Nephron (organoid): Measurements from ENCODE around the gene PGA4.

ENCODE experiments used
- H3K27ac Mint-ChIP-seq, 3 experiments: 2 replicates each; pipeline ENCODE4 v1.8.0; 2020; ENCODE audit warnings: mixed read lengths in 3 of 3, mild to moderate bottlenecking in 2 of 3, moderate library complexity in 1 of 3
- H3K27me3 Mint-ChIP-seq: 2 replicates; pipeline ENCODE4 v1.8.0; 2021; ENCODE audit warnings: low read depth, mild to moderate bottlenecking, moderate library complexity, mixed read lengths
- H3K36me3 Mint-ChIP-seq: 2 replicates; pipeline ENCODE4 v1.8.0; 2020; ENCODE audit warnings: low read depth, mixed read lengths
- H3K4me1 Mint-ChIP-seq: 2 replicates; pipeline ENCODE4 v1.8.0; 2020; ENCODE audit warnings: mixed read lengths
- H3K4me3 Mint-ChIP-seq, 3 experiments: 2 replicates each; pipeline ENCODE4 v1.8.0; 2020; ENCODE audit warnings: mild to moderate bottlenecking in 3 of 3, mixed read lengths in 3 of 3, moderate library complexity in 2 of 3
- H3K9me3 Mint-ChIP-seq: 2 replicates; pipeline ENCODE4 v1.8.0; 2020; ENCODE audit warnings: mixed read lengths
- CTCF ChIP-seq, 3 experiments: fragments of 200-600 bp; sonication (generic); IDR thresholded peaks; one replicate each; pipeline ENCODE4 v1.5.0; 2021; ENCODE audit warnings: antibody characterized with exemption in 3 of 3; ENCODE audit not compliant: unreplicated experiment in 3 of 3

Gene PGA4

GRCh38 chr11:61270354-61271076 lies 48.4 kb downstream of the PGA4 start:
- Mint-ChIP-seq H3K36me3 (no peaks in the 10 kb centered on the region), H3K27me3 (no peaks in the 10 kb centered on the region), H3K9me3 (no peaks in the 10 kb centered on the region), H3K4me1 (no peaks in the 10 kb centered on the region), H3K27ac (no peak overlapping the region), H3K4me3 (no peak overlapping the region)
- TF ChIP-seq CTCF (IDR thresholded peaks at IDR 0.05; ENCODE audit: unreplicated experiment in 3 of 3): no peak

- H3K27ac Mint-ChIP-seq: no peak overlapping the region
- TF ChIP-seq CTCF (IDR thresholded peaks at IDR 0.05; ENCODE audit: unreplicated experiment in 3 of 3): no peak
- no peaks in the 10 kb centered on the region for H3K4me1 Mint-ChIP-seq
- no peaks in the 10 kb centered on the region for H3K27me3 Mint-ChIP-seq
- H3K9me3 Mint-ChIP-seq: no peaks in the 10 kb centered on the region
- H3K36me3 Mint-ChIP-seq: no peaks in the 10 kb centered on the region
- H3K4me3 Mint-ChIP-seq: no peak overlapping the region
These were observed 50.6 kb downstream of the PGA4 start for GRCh38 chr11:61272731-61273130.

GRCh38 chr11:61273178-61274078 lies 51.3 kb downstream of the PGA4 start:
- Mint-ChIP-seq H3K4me1 (peaks cover 5% of the 10 kb centered on the region), H3K9me3 (no peaks in the 10 kb centered on the region), H3K27me3 (no peaks in the 10 kb centered on the region), H3K4me3 (no peak overlapping the region), H3K36me3 (no peaks in the 10 kb centered on the region), H3K27ac (no peak overlapping the region)
- TF ChIP-seq CTCF (IDR thresholded peaks at IDR 0.05; ENCODE audit: unreplicated experiment in 3 of 3): no peak

- H3K27me3 Mint-ChIP-seq: no peaks in the 10 kb centered on the region
These were observed 51.9 kb downstream of the PGA4 start for GRCh38 chr11:61274084-61274483.

GRCh38 chr11:61275191-61275590 lies 53.0 kb downstream of the PGA4 start:
- Mint-ChIP-seq H3K4me1 (peaks cover 5% of the 10 kb centered on the region), H3K4me3 (no peak overlapping the region), H3K27me3 (peaks cover 8% of the 10 kb centered on the region), H3K27ac (no peak overlapping the region), H3K9me3 (no peaks in the 10 kb centered on the region), H3K36me3 (peaks cover 4% of the 10 kb centered on the region)
- no peak for TF ChIP-seq CTCF (IDR thresholded peaks at IDR 0.05; ENCODE audit: unreplicated experiment in 3 of 3)

More at GRCh38 chr11:61274084-61274483, 51.9 kb downstream of the PGA4 start:
- Mint-ChIP-seq H3K27ac (no peak overlapping the region), H3K4me1 (peaks cover 5% of the 10 kb centered on the region), H3K9me3 (no peaks in the 10 kb centered on the region), H3K36me3 (no peaks in the 10 kb centered on the region), H3K4me3 (no peak overlapping the region)
- no peak for TF ChIP-seq CTCF (IDR thresholded peaks at IDR 0.05; ENCODE audit: unreplicated experiment in 3 of 3)
